Right forelimb (tissue), 1 donor: ENCODE results near the gene KCNAB3.
A peak's percentile ranks its signal among the peaks of the same experiment; 100 is the strongest.

Source experiments
- DNase-seq: peaks from one replicate; pipeline ENCODE4 v3.0.0-alpha.2; 2018

The KCNAB3 gene

DNA sequence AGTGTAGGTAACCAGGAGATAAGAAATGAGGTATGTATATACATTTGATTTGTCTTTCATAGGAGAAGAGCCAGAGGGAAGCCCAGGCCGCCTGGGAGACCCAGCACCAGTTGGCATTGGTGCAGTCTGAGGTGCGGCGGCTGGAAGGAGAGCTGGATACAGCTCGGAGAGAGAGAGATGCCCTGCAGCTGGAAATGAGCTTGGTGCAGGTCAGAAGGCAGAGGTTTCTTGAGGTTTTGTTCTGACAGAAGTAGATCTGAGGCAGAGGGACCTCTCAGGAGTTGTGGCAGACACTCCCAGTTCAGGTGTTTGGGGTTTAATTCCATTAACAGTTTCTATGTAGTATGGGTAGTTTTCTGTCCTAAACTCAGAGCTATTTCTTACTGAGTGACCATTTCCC is 10.4 kb upstream of the KCNAB3 start:
- DNase-seq, result no peak

DNA sequence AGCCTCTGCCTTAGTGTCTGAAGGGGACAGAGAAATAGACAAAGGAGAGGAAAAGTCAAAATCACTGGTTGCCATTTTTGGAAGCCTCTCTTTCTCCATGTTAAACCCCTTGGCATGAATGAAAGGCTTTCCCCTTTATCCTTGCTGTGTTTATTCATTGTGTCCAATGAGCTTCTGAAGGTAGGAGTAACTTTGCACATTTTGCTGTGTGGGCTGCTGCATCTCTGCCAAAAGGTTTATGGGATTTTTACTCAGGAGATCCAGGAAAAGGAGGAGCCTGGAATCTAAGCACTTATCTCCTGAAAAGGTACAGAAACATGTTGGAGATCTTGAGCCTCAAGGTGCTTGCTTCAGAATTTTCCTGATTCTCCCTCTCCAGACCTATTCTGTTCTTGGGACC is 6.2 kb upstream of the KCNAB3 start:
- DNase-seq, result no peak

DNA sequence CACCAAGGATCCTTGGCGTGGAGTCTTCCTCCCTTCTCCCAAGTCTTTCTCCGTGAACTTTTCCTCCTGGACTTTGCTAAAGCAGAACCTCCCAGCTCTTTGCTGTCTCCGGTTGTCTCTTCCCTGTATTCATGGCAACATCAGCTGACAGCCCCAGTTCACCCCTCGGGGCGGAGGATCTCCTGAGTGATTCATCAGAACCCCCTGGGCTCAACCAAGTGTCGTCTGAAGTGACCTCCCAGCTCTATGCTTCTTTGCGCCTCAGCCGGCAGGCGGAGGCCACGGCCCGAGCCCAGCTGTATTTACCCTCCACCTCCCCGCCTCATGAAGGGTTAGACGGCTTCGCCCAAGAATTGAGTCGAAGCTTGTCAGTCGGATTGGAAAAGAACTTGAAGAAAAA is 3.3 kb upstream of the KCNAB3 start:
- DNase-seq, result peak; percentile 51

DNA sequence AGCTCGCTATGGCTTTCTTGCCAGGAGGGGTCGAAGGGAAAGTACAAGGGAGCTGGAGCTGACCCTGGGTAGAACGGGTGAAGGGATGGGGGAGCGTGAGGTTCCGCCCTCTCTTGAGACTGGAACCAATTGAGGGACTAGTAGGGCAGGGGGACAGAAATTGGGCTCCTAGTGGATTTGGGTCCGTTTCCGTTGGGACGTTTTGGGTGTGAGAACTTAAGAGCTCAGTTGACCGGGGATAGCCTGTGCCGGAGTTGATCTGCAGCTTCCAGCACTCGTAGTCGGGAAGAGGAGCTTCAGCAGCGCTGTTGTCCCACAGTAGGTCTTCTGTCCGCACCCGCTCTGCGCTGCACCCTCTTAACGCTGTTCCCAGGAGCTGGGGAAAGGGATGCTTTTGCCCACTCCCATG is 2.8 kb upstream of the KCNAB3 start:
- peak; percentile 71 for DNase-seq

DNA sequence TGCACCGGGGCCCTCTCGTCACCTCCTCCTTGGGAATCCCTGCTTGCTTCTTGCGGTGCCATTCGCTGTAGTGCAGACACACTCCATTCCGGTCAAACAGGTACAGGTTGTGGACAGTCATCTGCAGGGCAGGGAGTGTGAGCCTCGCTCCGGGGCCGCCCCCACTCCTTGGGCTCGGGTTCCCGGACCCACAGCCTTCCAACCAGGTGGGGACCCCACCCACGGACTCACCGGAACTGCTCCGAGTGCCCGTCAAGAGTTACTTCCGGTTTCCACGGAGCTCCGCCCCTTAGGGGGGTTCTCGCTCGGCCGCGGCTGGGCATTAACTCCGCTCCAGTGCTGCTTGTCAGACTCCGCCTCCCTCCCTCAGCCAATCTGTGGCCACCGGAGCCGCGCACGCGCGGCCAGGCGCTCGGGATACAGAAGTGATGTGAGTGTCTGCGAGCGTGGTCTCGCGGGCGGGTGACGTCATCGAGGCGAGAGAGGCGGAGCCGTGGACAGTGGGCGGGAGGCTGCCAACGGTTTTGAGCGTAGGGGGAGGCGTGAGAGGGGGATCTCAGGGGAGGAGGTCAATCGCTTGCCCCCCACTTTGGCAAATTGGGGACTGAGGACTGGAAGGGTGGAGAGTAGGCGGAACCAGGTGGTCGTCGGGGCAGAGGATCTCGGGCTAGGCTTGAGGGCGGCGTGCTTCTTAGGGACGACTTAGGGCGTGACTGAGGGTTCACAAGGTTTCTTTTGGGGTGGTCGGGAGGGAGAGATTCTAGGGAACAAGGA is 2.2 kb upstream of the KCNAB3 start, which contains the start of the genes CNTROB and TRAPPC1:
CNTROB (plus strand) TSS at position 498 of the 774 bp plus-strand sequence. CDS start 874 bp downstream, outside the sequence.
TRAPPC1 (minus strand) TSS at position 238 of the 774 bp plus-strand sequence; CDS start at position 121, 117 bp downstream.
- peak; percentile 100 for DNase-seq

DNA sequence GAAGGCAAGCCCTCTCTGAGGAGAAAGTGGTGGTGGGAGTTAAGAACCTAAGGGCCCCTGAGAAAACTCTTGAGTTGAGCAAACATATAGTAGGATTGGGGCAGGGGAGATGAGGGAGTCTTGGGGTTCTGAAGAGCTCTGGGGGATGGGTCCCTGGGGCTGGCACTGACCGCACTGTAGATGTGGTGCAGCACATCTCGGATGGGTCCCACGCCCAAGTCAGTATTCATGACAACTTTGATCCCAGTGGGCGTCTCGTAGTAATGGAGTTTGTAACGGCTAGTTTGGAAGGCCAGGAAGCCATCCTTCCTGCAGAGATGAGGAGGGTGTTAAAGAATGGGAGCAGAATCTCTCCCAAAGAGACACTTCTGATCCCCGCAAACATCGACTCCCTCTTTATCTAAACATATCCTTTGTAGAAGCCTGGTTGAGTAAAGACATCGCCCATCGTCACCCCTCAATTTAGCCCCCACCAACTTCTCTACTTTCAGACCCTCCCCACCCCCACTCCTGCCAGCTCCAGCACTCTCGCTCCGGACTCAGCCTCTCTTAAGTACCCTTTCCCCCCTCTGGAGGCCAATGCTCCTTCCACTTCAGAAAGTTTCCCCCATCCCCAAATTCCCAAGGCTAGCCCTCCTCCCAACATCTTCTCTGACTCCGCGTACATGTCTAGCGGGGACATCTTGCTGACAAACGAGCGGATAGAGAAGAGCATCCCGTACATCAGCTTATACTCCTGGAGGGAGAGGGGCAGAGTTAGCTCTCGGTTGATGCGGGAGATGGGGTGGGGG is 1.4 kb upstream of the KCNAB3 start:
- peak; percentile 13 for DNase-seq

DNA sequence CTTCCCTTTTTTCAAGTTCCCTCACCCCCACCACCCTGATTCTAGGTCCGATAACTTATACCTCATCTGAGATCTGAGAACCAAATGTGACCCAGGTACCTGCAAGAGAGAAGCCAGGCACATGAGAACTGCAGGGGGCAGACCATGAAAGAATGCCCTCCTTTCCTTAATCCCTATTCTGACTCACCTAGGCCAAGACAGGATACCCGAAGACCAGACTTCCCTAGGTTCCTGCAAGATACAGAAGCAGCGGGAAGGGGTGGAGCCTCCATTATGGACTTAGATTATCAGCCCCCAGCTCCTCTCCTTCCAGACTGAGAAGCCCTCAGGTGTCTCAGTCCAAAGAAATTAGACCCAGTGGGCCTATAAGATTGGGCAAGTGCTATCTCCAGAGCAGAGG is 2.1 kb downstream of the KCNAB3 start:
- no peak for DNase-seq

DNA sequence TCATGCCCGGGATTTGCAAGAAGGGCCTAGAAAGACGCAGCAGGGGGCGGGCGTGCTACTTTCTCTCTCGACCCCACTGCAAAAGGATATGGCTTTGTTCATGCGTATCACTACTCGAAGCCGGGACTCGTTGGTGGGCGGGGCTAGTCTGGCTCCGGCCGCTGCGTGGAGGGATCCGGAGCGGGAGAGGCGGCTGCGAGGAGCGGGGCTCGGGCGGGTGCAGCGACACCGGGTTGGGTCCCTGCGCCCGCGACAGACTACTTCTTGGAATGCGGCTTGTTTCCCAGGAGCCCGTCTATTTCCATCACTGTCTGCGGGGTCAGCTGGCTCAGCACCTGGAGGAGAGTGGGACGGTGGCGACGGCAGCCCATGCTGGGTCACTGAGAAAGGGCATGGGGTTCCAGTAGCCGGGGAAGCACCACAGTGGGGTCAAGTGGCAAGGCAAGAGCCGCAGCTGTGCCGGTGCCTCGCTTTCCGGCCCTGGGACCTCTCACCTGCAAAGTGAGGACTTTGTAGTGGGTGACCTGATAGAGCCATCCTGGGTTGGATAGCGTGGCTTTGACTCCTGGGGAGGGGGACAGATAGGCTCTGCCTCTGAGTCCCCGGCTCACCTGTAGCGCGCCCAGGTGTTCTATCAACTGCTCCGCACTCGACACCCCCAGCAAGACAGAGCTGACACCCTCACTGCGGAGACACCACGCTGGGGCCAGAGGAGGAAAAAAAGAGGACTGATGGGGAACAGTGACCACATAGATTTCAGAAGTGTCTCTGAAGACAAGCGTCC is 6.6 kb downstream of the KCNAB3 start:
- peak; percentile 91 for DNase-seq

DNA sequence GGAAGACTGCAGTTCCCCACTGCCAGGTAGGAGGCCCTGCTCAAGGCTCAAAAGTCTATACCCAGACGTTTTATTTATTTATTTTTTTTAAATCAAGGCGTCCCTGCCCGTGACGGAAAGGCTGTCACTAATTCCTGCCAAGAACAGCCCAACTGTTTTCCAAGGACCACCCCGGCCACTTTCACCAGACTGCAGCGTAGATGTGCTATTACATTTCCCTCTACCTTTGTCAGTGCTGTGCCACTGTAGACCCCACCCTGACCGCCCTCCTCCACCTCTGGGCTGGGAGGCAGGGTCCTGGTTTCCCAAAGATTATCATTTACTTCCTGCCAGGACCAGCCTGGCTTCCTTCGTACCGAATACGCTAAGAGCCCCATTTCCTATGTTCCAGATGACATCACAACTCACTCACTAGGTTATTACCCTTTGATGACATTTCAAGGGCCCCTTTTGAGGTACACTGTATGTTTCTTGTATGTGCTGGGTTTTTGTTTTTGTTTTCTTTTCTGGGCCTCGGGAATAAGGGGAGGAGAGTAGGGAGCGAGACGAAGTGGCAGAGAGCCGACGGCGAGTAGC is 7.3 kb downstream of the KCNAB3 start:
- DNase-seq, result no peak

DNA sequence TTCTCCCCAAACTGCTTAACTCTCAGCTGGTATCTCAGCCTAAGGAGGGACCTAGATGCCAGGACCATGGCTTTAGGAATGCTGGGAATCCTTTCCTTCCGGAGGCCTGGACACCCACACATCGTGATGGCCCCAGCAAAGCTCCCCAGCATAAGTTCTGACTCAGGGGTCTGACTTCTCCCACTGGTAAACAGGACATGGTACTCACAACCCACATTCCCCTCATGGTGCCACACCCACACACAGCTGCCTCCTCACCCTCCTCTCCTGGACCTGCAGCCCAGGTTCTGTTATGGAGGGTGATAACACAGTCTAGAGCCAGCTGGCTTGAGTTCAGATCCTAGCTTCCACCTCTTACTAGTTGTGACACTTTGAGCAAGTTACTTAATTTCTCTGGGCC is 12.8 kb downstream of the KCNAB3 start:
- DNase-seq, result no peak

DNA sequence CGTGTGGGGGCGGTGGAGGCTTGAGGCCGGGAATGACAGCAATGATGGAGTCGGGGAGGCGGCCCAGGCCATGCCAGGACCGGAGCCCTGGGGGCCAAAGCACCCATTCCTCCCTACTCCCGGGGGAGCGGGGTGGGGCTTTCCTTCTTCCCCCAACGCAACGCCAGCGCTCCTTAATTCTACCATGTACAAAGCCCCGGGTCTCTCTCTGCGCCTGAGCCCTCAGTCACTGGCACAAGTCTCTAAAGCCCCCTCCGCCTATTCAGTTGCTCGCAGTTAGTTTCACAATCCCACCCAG is 13.3 kb downstream of the KCNAB3 start:
- no peak for DNase-seq

DNA sequence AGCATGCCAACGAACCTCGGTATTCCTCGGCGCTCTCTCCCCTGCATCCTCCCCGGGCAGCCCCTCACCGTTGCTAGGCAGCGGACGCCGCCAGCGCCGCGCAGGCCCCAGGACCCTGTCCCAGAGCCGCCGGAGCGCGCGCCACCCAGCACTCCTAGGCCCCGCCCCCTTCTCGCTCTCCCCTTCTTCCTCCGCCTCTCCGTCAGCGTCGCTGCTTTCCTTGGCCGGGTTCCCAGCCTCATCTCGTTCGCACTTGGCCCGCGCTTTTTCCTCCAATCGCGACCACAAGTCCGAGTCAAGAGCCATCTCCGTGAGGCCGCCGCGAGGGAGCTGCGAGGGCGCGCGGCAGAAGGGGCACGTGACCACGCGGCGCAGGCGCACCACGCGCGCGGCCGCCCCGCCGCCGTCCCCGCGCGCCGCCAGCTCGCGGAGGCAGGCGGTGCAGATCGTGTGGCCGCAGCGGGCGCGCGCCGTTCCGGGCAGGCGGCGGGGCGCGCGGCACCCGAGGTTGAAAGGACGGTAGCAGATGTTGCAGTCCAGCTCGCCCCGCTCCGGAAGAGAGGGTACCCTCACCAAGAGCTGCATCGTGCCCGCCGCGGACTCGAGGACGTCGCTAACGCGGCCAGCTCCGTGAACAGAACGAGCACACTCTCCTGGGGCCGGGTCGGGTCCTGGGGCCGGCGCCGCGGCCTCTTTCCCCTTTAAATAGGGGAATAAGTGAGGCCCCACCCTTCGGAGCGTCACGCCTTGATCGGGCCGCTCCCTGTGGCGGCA is 13.9 kb downstream of the KCNAB3 start, which contains the start of gene RNF227:
RNF227 (minus strand) TSS at position 679 of the 774 bp plus-strand sequence; CDS start at position 585, 94 bp downstream.
- peak; percentile 98 for DNase-seq

DNA sequence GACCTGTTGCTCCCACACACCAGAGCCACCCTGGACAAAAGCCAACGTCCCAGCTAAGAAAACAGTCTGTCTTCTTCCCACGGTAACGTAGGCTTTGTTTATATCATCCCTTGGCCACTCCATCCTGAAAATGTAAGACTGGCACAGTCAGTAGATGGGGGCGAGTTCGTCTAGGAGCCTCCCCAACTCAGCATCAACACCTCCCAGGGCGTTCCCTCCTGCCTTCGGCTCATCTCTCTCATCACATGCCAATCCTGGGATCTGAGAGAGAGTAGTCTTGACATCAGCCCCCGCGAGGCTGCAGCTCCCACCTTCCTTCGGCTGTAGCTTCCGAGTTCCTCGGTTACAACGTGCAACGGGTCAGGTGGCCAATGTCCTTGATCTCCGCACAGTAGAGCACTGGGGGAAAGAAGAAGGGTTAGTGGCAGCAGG is 14.5 kb downstream of the KCNAB3 start:
- DNase-seq, result no peak

DNA sequence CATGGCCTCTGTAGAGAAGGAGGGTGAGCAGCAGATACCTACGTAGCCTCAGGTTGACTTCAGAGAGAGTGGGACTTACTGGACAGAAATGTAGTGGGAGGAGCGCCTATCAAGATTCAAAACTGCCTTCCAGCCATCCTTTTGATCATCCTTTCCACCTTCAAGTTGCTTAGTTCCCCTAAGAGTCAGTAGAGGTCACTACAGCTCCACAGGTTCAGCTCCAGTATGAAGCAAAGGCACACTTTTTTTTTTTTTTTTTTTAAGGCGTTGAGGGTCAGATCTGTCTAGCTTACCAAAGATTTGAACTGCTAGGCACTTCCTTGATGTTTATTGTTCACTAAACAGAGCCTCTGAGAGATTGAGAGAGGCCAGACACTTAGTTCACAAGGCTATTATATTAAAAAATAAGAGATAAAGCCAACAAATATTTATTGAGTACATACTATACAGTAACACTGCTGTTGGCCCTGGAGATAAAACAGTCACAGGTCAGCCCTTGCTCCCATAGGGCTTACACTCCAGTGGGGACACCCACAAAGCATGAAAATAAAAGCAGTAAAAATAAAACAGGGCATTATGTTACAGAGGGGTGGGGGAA is 16.6 kb downstream of the KCNAB3 start:
- DNase-seq, result no peak

DNA sequence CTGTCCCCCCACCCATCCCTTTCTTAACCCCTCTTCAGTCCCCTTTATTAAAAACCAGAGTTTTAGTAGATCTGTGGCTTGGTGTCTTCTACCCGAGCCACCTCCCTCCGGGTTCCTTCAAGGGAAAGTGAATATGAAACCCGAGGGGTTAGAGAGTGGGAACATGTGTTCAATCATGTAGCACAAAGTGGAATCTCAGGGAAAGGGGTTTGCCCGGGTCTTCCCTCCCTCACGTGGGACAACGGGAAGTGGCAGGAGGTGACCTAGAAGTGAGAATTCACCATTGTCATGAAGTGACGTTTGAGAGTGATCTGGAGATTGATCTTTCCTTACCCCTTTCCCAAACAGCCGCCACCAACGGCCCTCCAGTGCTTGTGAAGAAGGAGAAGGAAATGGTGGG is 18.5 kb downstream of the KCNAB3 start:
- no peak for DNase-seq

DNA sequence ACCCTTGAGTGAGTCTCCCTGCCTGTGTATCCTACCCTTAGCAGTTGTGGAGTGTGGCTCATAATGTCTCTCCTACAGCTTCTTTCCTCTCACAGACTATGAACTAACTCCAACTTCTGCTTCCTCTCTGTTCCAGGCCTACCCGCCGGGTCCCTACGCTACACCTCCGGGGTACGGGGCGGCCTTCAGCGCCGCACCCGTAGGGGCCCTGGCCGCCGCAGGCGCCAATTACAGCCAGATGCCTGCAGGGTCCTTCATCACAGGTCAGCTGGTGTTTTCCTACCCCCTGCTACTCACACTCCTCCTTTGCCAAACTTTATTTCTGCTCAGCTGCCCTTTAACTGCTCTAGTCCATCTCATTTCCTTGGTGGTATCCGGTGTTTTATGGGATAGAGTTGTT is 18.9 kb downstream of the KCNAB3 start:
- no peak for DNase-seq

DNA sequence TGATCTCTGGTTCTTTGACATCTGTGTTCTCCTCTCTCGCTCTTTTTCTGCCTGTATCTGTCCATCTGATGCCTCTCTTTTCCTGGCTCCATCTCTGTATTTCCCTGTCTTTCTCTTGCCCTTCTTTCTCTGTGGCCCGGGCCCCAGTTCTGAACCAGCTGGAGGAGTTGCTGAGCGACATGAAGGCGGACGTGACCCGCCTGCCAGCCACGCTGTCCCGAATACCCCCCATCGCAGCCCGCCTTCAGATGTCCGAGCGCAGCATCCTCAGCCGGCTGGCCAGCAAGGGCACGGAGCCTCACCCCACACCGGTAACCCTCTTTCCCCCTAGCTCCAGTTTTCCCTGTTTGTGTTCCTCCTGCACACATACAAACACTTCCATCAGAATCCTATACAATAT is 19.4 kb downstream of the KCNAB3 start:
- DNase-seq, result no peak

DNA sequence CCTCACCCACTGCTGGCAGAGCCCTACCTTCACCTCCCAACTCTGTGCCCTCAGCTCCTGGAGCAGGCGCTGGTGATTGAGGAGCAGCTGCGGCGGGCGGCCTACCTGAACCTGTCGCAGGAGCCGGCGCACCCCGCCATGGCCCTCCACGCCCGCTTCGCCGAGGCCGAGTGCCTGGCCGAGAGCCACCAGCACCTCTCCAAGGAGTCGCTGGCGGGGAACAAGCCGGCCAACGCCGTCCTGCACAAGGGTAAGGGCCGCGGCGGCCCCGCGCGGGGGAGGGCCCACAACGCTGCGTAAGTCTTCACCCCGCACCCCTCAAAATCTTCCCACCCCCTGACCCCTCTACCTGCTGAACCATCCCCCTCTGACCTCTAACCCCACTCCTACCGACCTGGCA is 20.6 kb downstream of the KCNAB3 start:
- DNase-seq, result no peak

DNA sequence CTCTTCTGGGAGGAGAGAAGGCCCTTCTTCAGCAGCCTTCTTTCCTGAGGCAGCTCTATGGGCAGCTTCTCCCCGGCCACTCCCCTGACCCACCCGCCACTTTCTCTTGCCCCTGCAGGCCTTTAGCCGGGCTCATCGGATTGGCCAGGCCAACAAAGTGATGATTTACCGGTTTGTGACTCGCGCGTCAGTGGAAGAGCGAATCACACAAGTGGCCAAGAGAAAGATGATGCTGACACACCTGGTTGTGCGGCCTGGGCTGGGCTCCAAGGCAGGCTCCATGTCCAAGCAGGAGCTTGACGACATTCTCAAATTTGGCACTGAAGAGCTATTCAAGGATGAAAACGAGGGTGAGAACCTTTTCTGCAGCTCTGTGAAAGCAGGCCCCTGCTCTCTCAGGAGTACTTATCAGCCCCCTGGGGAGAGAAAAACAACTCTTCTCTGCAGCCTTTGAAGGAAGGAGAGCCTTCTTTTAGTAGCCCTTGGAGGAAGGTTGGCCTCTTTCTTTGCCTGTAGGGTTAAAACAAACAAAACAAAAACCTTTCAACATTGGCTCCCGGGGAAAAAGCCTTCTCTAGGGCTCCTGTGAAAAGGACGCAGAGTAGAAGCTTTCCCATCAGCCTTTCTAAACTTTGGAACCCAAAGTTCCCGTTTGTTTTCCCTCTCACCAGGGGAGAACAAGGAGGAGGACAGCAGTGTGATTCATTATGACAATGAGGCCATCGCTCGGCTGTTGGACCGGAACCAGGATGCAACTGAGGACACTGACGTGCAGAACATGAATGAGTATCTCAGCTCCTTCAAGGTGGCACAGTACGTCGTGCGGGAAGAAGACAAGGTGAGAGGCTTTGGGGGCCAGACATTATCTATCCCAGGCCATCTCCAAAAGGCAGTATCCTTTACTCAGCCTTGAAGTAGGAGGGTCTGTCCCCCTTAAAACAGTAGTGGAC is 26.2 kb downstream of the KCNAB3 start:
- no peak for DNase-seq

DNA sequence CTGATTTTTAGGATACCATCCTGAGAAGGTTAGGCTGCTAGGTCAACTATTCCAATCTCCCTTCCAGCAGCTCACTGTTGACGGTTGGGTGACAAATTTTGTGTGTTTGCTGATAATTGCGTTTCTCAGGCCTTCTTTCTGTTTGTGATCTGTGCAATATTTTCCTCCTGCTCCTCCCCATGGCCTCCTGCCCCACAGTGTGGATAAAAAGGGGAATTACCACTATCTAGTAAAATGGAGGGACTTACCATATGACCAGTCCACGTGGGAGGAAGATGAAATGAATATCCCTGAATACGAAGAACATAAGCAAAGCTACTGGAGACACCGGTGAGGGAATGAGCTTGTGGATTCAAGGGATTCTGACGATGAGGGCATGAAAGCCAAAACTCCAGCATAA is 31.9 kb downstream of the KCNAB3 start:
- peak; percentile 44 for DNase-seq
